Measurements from ENCODE around the gene SPOPL. TPM values are rescaled to one million over a fixed set of nuclear protein-coding genes. Genes with fewer than 3 reads are reported as not detected.
A peak's percentile ranks its signal among the peaks of the same experiment; 100 is the strongest.

Gene SPOPL
- total RNA-seq, 1 donor from 2014 or later: 15.1 TPM

GRCh38 chr2:138499684-138500083 lies 1.9 kb upstream of the SPOPL start:
- Mint-ChIP-seq H3K27ac (no peak overlapping the region), H3K27me3 (ENCODE audit: low read depth) (peaks cover 21% of the 10 kb centered on the region), H3K4me3 (ENCODE audit: low read depth) (no peak overlapping the region), H3K4me1 (ENCODE audit: low read depth) (peaks cover 26% of the 10 kb centered on the region), H3K9me3 (no peaks in the 10 kb centered on the region), H3K36me3 (ENCODE audit: low read depth) (peaks cover 3% of the 10 kb centered on the region)
- DNase-seq (ENCODE audit: low spot score): no peak
- intact Hi-C loops (cut with micrococcal nuclease): no loop called here

DNA sequence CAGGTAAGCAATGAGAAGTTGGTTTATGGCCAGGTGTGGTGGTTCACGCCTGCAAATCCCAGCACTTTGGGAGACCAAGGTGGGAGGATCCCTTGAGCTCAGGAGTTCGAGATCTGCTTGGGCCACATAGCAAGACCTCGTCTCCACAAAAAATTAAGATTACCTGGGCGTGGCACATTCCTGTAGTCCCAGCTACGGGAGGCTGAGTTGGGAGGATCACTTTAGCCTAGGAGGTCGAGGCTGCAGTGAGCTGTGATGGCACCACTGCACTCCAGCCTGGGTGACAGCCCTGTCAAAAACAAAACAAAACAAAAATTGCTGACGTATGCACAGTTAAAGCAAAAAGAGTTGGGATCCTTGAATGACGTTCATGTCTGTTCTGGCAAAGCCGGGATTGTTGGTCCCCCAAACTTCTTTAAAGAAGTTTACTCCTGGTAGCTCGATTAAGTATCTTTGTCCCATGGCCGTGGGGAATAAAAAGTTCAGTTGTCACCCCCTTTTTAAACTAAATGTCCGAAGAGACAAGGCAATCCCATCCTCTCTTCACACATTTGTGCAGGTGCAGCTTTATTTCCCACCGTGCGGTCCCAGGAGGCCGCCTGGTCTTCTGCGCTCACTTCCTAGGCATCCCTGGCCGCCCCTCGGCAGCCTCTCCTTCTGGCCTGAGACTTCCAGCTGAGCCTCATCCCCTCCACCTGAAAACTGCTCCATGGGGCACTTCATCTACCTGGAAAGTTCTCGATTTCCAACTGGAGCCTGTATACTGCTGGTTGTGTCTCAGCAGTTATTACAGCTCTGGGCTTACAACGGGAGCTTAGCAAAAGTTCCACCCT lies 762 bp upstream of the SPOPL start:
- no peak for DNase-seq (ENCODE audit: low spot score)
- Mint-ChIP-seq H3K27me3 (ENCODE audit: low read depth) (peaks cover 20% of the 10 kb centered on the region), H3K27ac (peak overlapping the region; percentile 55), H3K4me1 (ENCODE audit: low read depth) (peaks cover 26% of the 10 kb centered on the region), H3K4me3 (ENCODE audit: low read depth) (peak overlapping the region; percentile 84), H3K9me3 (no peaks in the 10 kb centered on the region), H3K36me3 (ENCODE audit: low read depth) (peaks cover 3% of the 10 kb centered on the region)
- intact Hi-C loops (cut with micrococcal nuclease): no loop called here

GRCh38 chr2:138502255-138503086 lies 901 bp downstream of the SPOPL start:
- peaks cover 29% of the 10 kb centered on the region for H3K27me3 Mint-ChIP-seq (ENCODE audit: low read depth)
- H3K4me1 Mint-ChIP-seq (ENCODE audit: low read depth): peaks cover 29% of the 10 kb centered on the region
- DNase-seq (ENCODE audit: low spot score): no peak
- H3K27ac Mint-ChIP-seq: peak overlapping the region; percentile 86
- intact Hi-C loops (cut with micrococcal nuclease): no loop called here
- H3K9me3 Mint-ChIP-seq: no peaks in the 10 kb centered on the region
- peak overlapping the region; percentile 96 for H3K4me3 Mint-ChIP-seq (ENCODE audit: low read depth)
- H3K36me3 Mint-ChIP-seq (ENCODE audit: low read depth): peaks cover 3% of the 10 kb centered on the region

GRCh38 chr2:138503087-138503442 lies 1.5 kb downstream of the SPOPL start:
- Mint-ChIP-seq H3K27ac (peak overlapping the region; percentile 86), H3K4me3 (ENCODE audit: low read depth) (peak overlapping the region; percentile 96), H3K36me3 (ENCODE audit: low read depth) (peaks cover 3% of the 10 kb centered on the region), H3K4me1 (ENCODE audit: low read depth) (peaks cover 29% of the 10 kb centered on the region), H3K9me3 (no peaks in the 10 kb centered on the region), H3K27me3 (ENCODE audit: low read depth) (peaks cover 27% of the 10 kb centered on the region)
- DNase-seq (ENCODE audit: low spot score): no peak
- intact Hi-C loops (cut with micrococcal nuclease): no loop called here

GRCh38 chr2:138503652-138504051 lies 2.1 kb downstream of the SPOPL start:
- H3K4me3 Mint-ChIP-seq (ENCODE audit: low read depth): peak overlapping the region; percentile 96
- peaks cover 23% of the 10 kb centered on the region for H3K27me3 Mint-ChIP-seq (ENCODE audit: low read depth)
- intact Hi-C loops (cut with micrococcal nuclease): no loop called here

DNA sequence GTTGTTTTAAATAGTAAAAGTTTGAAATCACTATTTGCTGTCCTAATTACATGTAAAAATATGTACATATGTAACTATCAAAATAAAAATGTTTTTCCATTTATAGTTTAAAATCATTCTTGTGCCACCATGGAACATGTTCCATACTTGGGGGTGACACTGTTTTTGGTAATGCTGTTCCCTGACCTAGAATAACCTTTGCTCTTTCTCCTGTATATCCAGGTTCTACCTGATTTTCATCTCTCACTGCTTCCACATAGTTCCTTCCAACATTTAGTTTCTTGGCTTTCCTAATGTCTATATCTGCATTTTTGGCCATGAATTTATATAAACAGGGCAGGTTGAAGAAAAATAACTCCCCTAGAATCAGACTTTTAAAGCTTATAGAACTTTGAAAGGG lies 2.5 kb downstream of the SPOPL start:
- intact Hi-C loops (cut with micrococcal nuclease): no loop called here
- Mint-ChIP-seq H3K27ac (peak overlapping the region; percentile 7), H3K4me1 (ENCODE audit: low read depth) (peaks cover 29% of the 10 kb centered on the region), H3K9me3 (no peaks in the 10 kb centered on the region), H3K27me3 (ENCODE audit: low read depth) (peaks cover 22% of the 10 kb centered on the region), H3K36me3 (ENCODE audit: low read depth) (peaks cover 3% of the 10 kb centered on the region), H3K4me3 (ENCODE audit: low read depth) (peak overlapping the region; percentile 96)
- no peak for DNase-seq (ENCODE audit: low spot score)

More at GRCh38 chr2:138503652-138504051, 2.1 kb downstream of the SPOPL start:
- peaks cover 29% of the 10 kb centered on the region for H3K4me1 Mint-ChIP-seq (ENCODE audit: low read depth)
- no peak for DNase-seq (ENCODE audit: low spot score)
- H3K36me3 Mint-ChIP-seq (ENCODE audit: low read depth): peaks cover 3% of the 10 kb centered on the region
- no peaks in the 10 kb centered on the region for H3K9me3 Mint-ChIP-seq
- peak overlapping the region; percentile 86 for H3K27ac Mint-ChIP-seq

DNA sequence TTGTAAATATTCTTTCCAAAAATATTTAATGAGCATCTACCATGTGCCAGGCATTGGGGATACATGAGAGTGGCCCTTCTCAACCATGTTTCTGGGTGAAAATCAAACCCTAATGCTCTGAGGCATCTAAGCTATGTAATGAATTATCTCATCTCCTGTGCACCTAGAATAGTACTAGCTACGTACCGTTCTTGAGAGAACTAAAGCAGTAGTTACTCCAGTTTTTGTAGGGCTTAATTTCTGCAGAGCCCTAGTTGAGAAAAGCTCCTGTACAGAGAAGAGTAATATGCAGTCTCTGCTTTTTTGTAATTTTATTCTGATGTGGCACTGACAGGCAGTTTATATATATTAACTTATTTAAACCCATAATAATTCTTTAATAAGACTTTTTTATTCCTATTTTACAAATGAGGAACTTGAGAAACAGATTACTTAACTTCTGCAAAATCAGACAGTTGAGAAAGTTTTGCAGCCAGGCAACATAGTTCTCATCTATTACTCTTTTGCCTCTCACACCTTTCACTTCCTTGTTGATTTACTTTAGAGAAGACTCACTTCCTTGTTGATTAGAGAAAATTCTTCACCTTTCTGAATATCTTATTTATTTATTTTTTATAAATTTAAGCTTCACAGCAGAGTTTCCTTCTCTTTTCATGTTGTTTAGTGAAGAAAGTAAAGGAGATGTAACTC lies 3.1 kb downstream of the SPOPL start:
- Mint-ChIP-seq H3K27me3 (ENCODE audit: low read depth) (peaks cover 18% of the 10 kb centered on the region), H3K9me3 (no peaks in the 10 kb centered on the region), H3K36me3 (ENCODE audit: low read depth) (peaks cover 6% of the 10 kb centered on the region), H3K4me3 (ENCODE audit: low read depth) (peak overlapping the region; percentile 96), H3K4me1 (ENCODE audit: low read depth) (peaks cover 29% of the 10 kb centered on the region), H3K27ac (no peak overlapping the region)
- no peak for DNase-seq (ENCODE audit: low spot score)
- intact Hi-C loops (cut with micrococcal nuclease): no loop called here

DNA sequence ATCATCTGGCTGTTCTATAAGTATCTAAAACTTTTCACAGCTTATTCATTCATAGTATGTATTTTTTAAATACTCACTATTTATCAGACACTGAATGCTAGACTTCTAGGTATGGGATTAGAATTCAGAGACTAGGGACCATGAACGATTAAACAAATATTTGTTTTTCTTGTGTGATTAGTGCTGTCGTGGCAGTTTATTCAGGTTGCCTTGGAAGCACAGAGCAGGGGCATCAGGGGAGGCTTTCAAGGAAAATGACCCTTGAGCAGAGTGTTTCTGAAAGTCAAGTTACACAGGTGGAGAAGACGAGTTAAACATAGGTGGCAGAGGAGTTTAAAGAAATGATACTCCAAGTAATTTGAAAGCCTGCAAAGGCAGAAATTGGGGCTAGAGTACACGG lies 5.7 kb downstream of the SPOPL start:
- intact Hi-C loops (cut with micrococcal nuclease): no loop called here
- H3K27me3 Mint-ChIP-seq (ENCODE audit: low read depth): peaks cover 12% of the 10 kb centered on the region
- peaks cover 5% of the 10 kb centered on the region for H3K9me3 Mint-ChIP-seq
- H3K4me3 Mint-ChIP-seq (ENCODE audit: low read depth): no peak overlapping the region
- no peak overlapping the region for H3K27ac Mint-ChIP-seq
- DNase-seq (ENCODE audit: low spot score): no peak
- H3K4me1 Mint-ChIP-seq (ENCODE audit: low read depth): peaks cover 26% of the 10 kb centered on the region
- peaks cover 12% of the 10 kb centered on the region for H3K36me3 Mint-ChIP-seq (ENCODE audit: low read depth)

- H3K27ac Mint-ChIP-seq: no peak overlapping the region
- peaks cover 13% of the 10 kb centered on the region for H3K36me3 Mint-ChIP-seq (ENCODE audit: low read depth)
- no peak overlapping the region for H3K4me3 Mint-ChIP-seq (ENCODE audit: low read depth)
- no peak for DNase-seq (ENCODE audit: low spot score)
- H3K27me3 Mint-ChIP-seq (ENCODE audit: low read depth): peaks cover 21% of the 10 kb centered on the region
- H3K9me3 Mint-ChIP-seq: peaks cover 9% of the 10 kb centered on the region
- intact Hi-C loops (cut with micrococcal nuclease): no loop called here
- peaks cover 7% of the 10 kb centered on the region for H3K4me1 Mint-ChIP-seq (ENCODE audit: low read depth)
These were observed 8.7 kb downstream of the SPOPL start for GRCh38 chr2:138510319-138510718.

- no peak for DNase-seq (ENCODE audit: low spot score)
- Mint-ChIP-seq H3K27ac (no peak overlapping the region), H3K9me3 (peaks cover 9% of the 10 kb centered on the region), H3K4me1 (ENCODE audit: low read depth) (peaks cover 12% of the 10 kb centered on the region), H3K27me3 (ENCODE audit: low read depth) (peaks cover 20% of the 10 kb centered on the region), H3K36me3 (ENCODE audit: low read depth) (peaks cover 13% of the 10 kb centered on the region), H3K4me3 (ENCODE audit: low read depth) (no peak overlapping the region)
- intact Hi-C loops (cut with micrococcal nuclease): no loop called here
These were observed 11.1 kb downstream of the SPOPL start for GRCh38 chr2:138512672-138513071.

GRCh38 chr2:138514173-138514572 lies 12.6 kb downstream of the SPOPL start:
- H3K36me3 Mint-ChIP-seq (ENCODE audit: low read depth): peaks cover 13% of the 10 kb centered on the region
- no peak for DNase-seq (ENCODE audit: low spot score)

GRCh38 chr2:138515092-138515491 lies 13.5 kb downstream of the SPOPL start:
- H3K4me1 Mint-ChIP-seq (ENCODE audit: low read depth): peaks cover 13% of the 10 kb centered on the region
- intact Hi-C loops (cut with micrococcal nuclease): no loop called here
- peaks cover 20% of the 10 kb centered on the region for H3K27me3 Mint-ChIP-seq (ENCODE audit: low read depth)
- no peak overlapping the region for H3K4me3 Mint-ChIP-seq (ENCODE audit: low read depth)
- H3K9me3 Mint-ChIP-seq: peaks cover 9% of the 10 kb centered on the region
- no peak for DNase-seq (ENCODE audit: low spot score)
- no peak overlapping the region for H3K27ac Mint-ChIP-seq
- H3K36me3 Mint-ChIP-seq (ENCODE audit: low read depth): peaks cover 8% of the 10 kb centered on the region

More at GRCh38 chr2:138514173-138514572, 12.6 kb downstream of the SPOPL start:
- Mint-ChIP-seq H3K27me3 (ENCODE audit: low read depth) (peaks cover 20% of the 10 kb centered on the region), H3K9me3 (peaks cover 9% of the 10 kb centered on the region), H3K27ac (no peak overlapping the region), H3K4me1 (ENCODE audit: low read depth) (peaks cover 12% of the 10 kb centered on the region), H3K4me3 (ENCODE audit: low read depth) (no peak overlapping the region)
- intact Hi-C loops (cut with micrococcal nuclease): no loop called here
